MCF 10A (cell line): ENCODE measurements around the gene JMJD7. TPM values are rescaled to one million over a fixed set of nuclear protein-coding genes. Genes with fewer than 3 reads are reported as not detected.

ENCODE experiments used
- BruUV-seq: library from RNA; stranded (reverse); fragments of 400-500 nt; replicated peaks from 2 replicates; lab custom pipeline; 2021; lab: Mats Ljungman, UMichigan
- CTCF ChIA-PET: fragments of 300-600 bp; sonication (Branson Sonifier 250); formaldehyde crosslinking; extraction: SDS; loops from one replicate; lab custom pipeline; 2021; ENCODE audit warnings: antibody characterized with exemption, inconsistent platforms; lab: Yijun Ruan, JAX
- POLR2A ChIA-PET: fragments of 300-600, 350-650 bp; sonication (Branson Sonifier 250); formaldehyde crosslinking; extraction: SDS; loops from one replicate; lab custom pipeline; 2020; ENCODE audit warnings: antibody characterized with exemption, inconsistent platforms; lab: Yijun Ruan, JAX
- DNase-seq: peaks from one replicate; pipeline ENCODE4 v3.0.0-alpha.2; 2018; ENCODE audit not compliant: unreplicated experiment
- H3K27ac Mint-ChIP-seq: one replicate; pipeline ENCODE4 v1.8.0; 2022; ENCODE audit warnings: mild to moderate bottlenecking, low read depth, mixed read lengths; ENCODE audit not compliant: unreplicated experiment
- H3K27me3 Mint-ChIP-seq: one replicate; pipeline ENCODE4 v1.8.0; 2022; ENCODE audit warnings: mixed read lengths; ENCODE audit not compliant: insufficient read depth, unreplicated experiment
- H3K36me3 Mint-ChIP-seq: one replicate; pipeline ENCODE4 v1.8.0; 2022; ENCODE audit warnings: mild to moderate bottlenecking, moderate library complexity, mixed read lengths; ENCODE audit not compliant: insufficient read depth, unreplicated experiment
- H3K4me1 Mint-ChIP-seq: one replicate; pipeline ENCODE4 v1.8.0; 2022; ENCODE audit warnings: mixed read lengths; ENCODE audit not compliant: insufficient read depth, unreplicated experiment
- H3K4me3 Mint-ChIP-seq: one replicate; pipeline ENCODE4 v1.8.0; 2022; ENCODE audit warnings: mild to moderate bottlenecking, moderate library complexity, mixed read lengths; ENCODE audit not compliant: unreplicated experiment
- H3K9me3 Mint-ChIP-seq: one replicate; pipeline ENCODE4 v1.8.0; 2022; ENCODE audit warnings: mixed read lengths; ENCODE audit not compliant: unreplicated experiment
- intact Hi-C: fragments of 100-400 bp; cut with micrococcal nuclease; formaldehyde crosslinking; loops from 2 replicates; pipeline ENCODE4 v1.14.1; 2022
- total RNA-seq: library from RNA; stranded (reverse); gene quantifications from 2 replicates; pipeline ENCODE4 v1.2.3, GENCODE V29; 2022
- TF ChIP-seq, protein P1 (sequence below): fragments of 200-600 bp; IDR thresholded peaks from one replicate; pipeline ENCODE4 v1.8.0; 2022; ENCODE audit warnings: antibody characterized with exemption, mild to moderate bottlenecking; ENCODE audit not compliant: unreplicated experiment

Gene JMJD7
- total RNA-seq, 1 experiment from 2014 or later: 9.2 TPM

DNA sequence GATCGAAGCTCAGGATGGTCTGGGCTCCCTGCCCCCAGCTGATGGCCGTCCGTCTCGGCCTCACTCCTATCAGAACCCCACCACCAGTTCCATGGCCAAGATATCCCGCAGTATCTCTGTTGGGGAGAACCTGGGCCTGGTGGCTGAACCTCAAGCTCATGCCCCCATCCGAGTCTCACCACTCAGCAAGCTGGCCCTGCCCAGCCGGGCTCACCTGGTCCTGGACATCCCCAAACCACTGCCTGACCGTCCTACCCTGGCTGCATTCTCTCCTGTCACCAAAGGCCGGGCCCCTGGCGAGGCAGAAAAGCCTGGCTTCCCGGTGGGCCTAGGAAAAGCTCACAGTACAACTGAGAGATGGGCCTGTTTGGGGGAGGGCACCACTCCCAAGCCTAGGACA lies 4.4 kb upstream of the JMJD7 start:
- TF ChIP-seq, protein P1, sequence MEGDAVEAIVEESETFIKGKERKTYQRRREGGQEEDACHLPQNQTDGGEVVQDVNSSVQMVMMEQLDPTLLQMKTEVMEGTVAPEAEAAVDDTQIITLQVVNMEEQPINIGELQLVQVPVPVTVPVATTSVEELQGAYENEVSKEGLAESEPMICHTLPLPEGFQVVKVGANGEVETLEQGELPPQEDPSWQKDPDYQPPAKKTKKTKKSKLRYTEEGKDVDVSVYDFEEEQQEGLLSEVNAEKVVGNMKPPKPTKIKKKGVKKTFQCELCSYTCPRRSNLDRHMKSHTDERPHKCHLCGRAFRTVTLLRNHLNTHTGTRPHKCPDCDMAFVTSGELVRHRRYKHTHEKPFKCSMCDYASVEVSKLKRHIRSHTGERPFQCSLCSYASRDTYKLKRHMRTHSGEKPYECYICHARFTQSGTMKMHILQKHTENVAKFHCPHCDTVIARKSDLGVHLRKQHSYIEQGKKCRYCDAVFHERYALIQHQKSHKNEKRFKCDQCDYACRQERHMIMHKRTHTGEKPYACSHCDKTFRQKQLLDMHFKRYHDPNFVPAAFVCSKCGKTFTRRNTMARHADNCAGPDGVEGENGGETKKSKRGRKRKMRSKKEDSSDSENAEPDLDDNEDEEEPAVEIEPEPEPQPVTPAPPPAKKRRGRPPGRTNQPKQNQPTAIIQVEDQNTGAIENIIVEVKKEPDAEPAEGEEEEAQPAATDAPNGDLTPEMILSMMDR: no peak
- Mint-ChIP-seq H3K9me3 (no peaks in the 10 kb centered on the region), H3K27me3 (no peaks in the 10 kb centered on the region), H3K36me3 (peaks cover 42% of the 10 kb centered on the region), H3K27ac (no peak overlapping the region), H3K4me1 (no peaks in the 10 kb centered on the region), H3K4me3 (no peak overlapping the region)
- ChIA-PET POLR2A (no interaction called here), CTCF (interaction anchor here (0.5 to 5.8 kb wide), 3 partner anchors 12 to 125 kb away, joined by 3 to 41 read pairs (median 3); no protein-coding TSS in a partner anchor)
- no TSS peak for BruUV-seq
- intact Hi-C loops: no loop called here
- DNase-seq: no peak

DNA sequence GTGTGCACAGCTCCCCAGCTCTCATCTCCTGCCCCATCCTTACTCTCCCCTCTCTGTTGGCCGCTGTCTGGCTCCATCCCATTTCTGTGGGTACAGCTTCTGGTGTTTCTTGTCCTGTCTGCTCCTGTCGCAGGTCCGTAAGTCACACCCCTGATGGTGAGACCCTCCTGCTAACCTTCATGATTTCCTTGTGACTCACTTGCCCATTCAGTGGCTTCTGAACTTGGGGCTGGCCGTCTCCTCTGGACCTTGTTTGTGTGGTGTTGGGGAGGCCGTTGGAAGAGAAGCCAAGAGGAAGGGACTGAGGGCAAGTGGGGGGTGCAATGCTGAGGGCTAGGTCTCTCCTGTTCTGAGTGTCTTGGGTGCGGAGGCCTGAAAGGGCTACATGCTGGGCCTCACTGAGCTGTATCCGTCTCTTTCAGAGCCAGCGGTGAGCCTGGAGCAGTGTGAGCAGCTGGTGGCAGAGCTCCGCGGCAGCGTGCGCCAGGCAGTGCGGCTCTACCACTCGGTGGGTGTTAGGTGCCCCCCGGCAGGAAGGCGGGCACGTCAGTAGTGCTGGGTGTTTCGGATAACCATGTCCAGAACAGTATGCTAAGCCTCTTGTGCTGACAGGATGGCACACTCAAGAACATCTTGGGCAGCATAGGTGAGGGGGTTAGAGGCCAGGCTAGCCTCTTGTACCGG lies 3.7 kb upstream of the JMJD7 start:
- peaks cover 35% of the 10 kb centered on the region for H3K36me3 Mint-ChIP-seq
- H3K9me3 Mint-ChIP-seq: no peaks in the 10 kb centered on the region
- ChIA-PET POLR2A (no interaction called here), CTCF (interaction anchor here (0.7 to 5.8 kb wide), 2 partner anchors 13 to 83 kb away, joined by 3 to 41 read pairs; no protein-coding TSS in a partner anchor)
- peaks cover 6% of the 10 kb centered on the region for H3K4me1 Mint-ChIP-seq
- H3K27me3 Mint-ChIP-seq: no peaks in the 10 kb centered on the region
- intact Hi-C loops: no loop called here
- H3K27ac Mint-ChIP-seq: no peak overlapping the region
- BruUV-seq: no TSS peak
- TF ChIP-seq, protein P1: no peak
- no peak for DNase-seq
- no peak overlapping the region for H3K4me3 Mint-ChIP-seq

DNA sequence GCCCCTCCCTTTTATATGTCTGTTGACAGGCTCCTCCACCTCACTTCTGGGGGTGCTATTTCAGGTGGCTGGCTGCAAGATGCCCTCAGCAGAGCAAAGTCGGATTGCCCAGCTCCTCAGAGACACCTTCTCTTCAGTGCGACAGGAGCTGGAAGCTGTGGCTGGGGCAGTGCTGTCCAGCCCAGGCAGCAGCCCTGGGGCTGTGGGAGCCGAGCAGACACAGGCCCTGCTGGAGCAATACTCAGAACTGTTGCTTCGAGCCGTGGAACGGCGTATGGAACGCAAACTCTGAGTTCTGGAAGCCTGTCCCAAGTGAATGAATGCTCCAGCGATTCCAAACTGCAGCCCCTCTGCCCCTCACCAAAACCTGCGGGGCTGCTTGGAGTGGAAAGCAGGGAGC lies 2.7 kb upstream of the JMJD7 start:
- no peak for DNase-seq
- Mint-ChIP-seq H3K4me3 (no peak overlapping the region), H3K36me3 (peaks cover 35% of the 10 kb centered on the region), H3K27ac (no peak overlapping the region), H3K27me3 (no peaks in the 10 kb centered on the region), H3K4me1 (peaks cover 6% of the 10 kb centered on the region), H3K9me3 (no peaks in the 10 kb centered on the region)
- intact Hi-C loops: loop anchor here (5.0 kb wide), 2 partner anchors 77 to 147 kb away; partner anchors contain the start of gene EHD4
- BruUV-seq: no TSS peak
- TF ChIP-seq, protein P1: no peak
- ChIA-PET CTCF (interaction anchor here (1.3 to 5.8 kb wide), 2 partner anchors 13 to 14 kb away, joined by 8 to 41 read pairs; no protein-coding TSS in a partner anchor), POLR2A (interaction anchor here (3.8 kb wide), 1 partner anchor 50 kb away, joined by 19 read pairs; the partner anchor contains the start of gene MAPKBP1)
